Measurements from ENCODE around the gene IL3.

IL3 gene

DNA sequence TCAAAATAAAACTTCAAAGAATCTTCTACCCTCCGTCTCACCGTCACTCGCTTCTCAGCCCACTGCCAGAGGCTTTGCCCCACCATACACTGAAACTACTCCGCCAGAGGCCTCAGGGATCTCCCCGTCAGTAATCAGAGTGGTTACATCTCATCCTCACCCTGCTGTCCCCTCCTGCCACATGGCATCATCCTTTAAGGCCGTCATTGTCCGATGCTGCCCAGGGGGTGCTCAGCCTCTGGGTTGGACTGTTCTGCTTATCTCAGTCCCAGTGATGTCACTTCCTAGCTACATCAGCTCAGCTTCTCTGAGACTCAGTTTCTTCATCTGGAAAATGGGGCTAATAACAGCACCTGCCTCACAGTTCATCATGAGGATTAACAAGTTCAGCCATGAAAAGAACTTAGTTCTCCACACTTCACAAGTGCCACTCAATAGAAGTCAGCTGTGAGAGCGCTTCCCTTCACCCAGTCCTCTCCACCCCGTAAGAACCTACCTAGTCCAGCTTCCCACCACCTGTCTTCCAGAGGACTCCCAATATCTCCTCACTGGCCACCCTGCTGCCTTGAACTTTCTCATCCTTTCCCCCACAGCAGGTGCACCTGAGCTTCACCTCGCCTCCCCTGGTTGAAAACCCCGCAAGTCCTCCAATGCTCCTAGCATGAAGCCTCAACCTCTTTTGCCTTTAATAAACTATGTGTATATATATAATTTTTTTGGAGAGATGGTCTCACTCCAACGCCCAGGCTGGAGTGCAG, 2.8 kb upstream of the IL3 start:
- no peak for DNase-seq

DNA sequence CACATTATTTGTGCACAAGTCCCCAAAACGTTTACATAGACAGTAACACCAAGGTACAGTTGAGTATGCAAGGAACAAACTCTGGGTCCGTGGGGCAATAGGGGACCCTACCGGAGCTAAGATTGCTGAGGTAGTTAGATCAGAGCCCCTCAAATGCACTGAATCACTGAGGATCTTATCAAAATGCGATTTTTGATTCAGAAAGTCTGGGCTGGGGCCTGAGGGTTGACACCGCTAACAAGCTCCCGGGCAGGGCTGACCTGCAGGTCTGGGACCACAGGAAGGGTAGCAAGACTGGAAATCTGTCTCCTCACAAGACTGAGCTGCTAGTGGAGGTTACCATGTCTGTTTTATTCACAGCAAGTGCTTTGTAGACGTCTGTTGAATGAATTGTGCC, 1.8 kb upstream of the IL3 start:
- no peak for DNase-seq

DNA sequence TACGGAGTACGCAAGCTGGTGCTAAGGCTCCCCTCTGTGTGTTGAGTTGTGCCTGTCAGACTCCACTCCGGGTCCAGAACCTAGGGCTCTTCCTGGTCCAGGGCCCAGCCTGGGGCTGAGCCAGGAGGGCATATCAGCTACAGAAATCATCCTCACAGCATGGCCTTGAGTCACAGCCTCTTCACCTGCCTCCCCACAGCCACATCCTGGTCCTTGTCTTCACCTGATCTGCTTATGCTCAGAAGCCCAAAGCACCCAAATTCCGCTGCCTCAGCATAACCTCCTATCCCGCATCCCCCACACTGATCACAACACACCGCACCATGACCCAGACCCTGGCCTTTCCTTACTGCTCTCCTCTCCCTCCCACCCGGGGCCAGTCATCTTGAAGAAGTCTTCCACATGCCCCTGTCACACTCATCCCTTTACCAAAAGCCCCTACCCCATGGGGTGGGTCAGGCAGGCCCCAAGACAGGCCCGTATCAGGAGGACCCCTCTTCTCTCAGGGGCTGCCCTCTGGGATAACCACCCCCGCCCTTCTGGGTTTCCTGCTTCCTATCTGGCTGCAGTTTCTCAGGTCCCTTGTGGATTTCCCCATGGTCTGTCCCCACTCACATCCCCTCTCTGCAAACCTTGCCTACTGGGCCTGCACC, 1.3 kb upstream of the IL3 start:
- no peak for DNase-seq

GRCh38 chr5:132059696-132060500, 557 bp upstream of the IL3 start:
- DNase-seq: no peak

DNA sequence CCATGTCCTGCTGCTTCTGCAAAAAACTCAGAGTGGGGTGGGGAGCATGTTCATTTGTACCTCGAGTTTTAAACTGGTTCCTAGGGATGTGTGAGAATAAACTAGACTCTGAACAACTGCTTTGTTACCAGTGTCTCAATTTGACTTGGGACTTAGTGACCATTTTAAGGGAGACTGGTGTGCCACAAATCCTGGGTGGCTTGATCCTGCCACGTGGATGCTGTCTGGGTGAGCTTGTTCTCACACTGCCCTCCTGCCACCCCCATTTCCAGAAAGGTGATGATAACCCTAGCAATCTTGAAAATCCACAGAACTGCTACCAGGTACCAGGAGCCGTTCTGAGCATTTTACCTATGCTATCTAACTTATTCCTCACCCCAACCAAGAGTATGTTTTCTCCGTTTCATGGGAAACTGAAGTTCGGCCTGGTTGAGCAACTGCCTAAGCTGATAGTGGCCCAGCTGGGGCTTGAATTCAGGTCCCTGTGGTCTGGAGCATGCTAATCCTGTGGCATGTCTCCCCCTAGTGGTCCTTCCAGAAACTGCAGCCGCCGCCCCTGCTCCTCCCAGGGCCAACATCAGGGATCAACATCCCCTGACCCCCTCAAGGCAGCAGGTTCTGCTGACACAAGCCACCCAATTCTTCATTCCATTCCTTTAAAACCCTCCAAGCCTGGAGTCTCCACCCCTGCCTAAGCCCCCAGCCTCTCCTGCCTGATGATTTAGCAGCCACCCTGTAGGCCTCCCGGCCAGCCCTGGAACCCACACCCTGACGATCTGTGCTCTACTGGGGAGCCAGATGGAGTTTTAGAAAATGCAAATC, 2.8 kb downstream of the IL3 start:
- DNase-seq: peak; percentile 87

DNA sequence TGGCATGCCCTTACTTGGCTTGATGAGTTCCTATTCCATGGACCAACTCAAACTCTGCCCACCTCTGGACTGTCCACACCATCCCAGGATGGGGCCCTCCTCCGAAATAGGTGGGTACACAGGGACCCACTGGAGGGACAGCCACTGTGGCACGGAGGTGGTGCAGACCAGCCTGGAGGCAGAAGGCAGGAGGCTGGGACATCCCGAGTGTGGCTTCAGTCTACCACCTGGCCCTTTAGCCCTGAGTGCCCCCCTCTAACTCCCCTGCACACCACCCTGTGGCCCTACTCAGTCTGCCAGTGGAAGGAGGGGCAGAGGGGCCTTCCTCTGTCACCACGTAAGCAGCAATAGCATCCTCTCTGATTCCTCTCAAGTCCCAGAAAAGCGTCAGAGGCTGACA, 3.7 kb downstream of the IL3 start:
- DNase-seq: no peak

DNA sequence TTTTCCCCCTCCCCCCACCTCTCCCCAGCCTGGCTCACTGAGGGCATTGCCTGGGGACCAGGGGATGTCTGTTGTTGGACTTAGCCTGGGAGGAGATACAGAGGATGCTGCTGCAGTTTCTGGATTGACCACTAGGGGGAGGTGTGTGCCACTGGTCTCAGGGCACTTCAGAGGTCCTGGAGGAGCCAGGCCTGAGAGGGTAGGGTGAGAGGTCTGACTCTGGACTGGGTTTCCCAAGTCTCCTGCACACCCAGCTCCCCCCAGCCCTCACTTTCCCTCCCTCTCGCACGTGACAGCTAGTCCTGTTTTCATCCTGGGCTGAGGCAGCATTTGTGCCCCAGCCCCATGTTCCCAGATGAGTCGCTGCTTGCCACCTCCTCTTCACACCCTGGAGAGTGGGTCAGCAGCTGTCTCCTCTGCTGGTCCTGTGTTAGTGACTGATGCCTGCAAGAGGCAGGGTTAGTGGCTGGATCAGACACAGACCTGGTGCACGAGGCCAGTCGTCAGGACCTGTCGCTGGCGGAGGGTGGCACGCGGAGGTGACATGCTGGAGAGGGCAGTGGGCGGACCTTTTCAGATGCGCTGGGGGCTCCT, 4.4 kb downstream of the IL3 start:
- DNase-seq: peak; percentile 87

GRCh38 chr5:132065351-132065937, 5.0 kb downstream of the IL3 start:
- DNase-seq: peak; percentile 61

DNA sequence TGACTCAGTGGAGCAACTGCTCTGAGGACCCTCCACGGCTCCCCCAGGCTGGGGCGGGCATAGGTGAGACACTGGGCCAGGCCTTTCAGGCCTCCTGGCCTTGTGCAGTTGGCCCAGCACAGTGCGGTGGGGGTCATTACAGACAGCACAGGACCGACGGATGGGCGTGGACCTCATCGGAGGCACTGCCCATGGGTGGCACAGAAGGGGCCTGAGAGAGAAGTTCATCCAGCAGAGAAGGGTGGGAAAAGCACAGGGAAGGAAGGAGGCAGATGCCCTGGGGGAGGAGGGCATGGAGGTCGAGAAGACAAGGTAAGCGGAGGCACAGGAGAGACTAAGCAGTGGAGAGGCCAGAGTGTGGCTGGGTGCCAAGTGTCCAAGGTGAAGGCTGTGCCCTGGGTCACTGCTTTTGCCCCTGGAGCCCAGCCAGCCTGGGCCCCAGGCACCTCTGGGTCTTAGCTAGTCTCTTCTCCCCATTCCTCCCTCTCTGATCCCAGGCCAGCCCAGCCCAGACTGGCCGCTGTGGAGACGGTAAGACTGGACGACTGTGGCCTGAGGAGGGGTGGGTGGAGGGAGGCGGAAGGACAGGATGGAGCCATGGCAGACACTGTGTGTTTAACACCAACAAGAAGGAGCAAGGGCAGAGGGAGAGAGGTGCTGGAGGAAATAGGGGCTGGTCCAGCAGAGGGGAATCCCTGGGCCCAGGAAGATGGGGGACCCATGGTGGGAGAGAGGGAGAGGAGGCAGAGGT, 5.7 kb downstream of the IL3 start:
- no peak for DNase-seq

- DNase-seq: no peak
Observed at GRCh38 chr5:132066871-132067270, 6.4 kb downstream of the IL3 start.

DNA sequence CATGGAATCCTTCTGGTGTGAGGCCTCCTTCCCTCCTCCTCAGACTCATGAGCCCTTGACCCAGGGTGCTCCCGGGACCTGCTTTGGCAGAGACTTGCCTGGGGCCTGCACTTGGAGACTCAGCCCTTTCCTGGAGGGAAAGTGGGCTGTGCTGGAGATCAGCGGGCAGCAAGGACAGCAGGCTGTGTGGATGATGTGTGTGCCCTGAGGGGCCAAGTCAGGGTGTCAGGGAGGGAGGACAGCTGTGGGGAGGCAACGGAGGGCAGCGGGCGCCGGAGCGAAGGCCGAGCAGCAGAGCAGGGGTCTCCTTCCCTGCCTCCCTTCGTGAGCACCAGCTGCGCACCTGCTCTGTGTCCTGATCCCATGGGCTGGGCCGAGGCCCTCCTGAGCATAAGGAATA, 7.0 kb downstream of the IL3 start:
- DNase-seq: no peak

GRCh38 chr5:132067941-132068808, 7.7 kb downstream of the IL3 start:
- no peak for DNase-seq

DNA sequence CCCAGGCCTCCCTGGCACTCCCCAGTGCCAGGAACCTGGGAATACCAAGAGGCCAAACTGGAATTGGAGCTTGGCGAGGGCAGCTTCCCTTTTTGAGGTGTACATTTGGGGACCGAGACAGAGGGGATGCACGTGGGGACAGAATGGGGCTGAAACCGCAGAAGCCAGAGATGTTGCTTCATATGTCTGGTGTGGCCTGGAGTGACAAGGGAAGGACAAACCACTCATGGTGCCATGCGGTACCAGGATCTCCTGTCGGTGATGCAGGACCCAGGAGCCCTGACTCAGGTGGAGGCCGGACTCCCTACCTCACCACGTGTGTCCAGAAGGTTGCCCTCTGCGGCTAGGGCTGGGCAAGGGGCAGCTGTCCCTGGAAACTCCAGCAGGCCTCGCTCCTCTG, 9.1 kb downstream of the IL3 start:
- DNase-seq: no peak

GRCh38 chr5:132069994-132070393, 9.5 kb downstream of the IL3 start:
- no peak for DNase-seq

GRCh38 chr5:132070460-132071337, 10.2 kb downstream of the IL3 start:
- peak; percentile 66 for DNase-seq

DNA sequence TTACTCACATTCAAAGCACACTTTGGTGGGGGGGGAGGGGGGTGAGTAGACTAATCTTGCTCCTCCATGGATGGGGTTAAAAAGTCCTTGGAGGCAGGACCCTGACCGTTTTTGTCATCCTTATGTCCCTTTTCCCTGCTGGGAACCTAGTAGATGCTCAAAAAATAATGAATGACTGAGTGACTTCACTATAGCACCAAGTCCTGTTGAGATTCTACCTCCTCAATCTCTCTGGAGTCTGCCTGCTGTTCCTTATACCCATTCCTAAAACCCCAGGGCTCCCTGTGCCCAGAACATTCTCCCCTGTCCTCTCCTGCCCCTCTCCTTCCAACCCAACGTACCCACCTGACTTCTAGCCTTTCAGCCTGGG, 10.9 kb downstream of the IL3 start:
- no peak for DNase-seq

DNA sequence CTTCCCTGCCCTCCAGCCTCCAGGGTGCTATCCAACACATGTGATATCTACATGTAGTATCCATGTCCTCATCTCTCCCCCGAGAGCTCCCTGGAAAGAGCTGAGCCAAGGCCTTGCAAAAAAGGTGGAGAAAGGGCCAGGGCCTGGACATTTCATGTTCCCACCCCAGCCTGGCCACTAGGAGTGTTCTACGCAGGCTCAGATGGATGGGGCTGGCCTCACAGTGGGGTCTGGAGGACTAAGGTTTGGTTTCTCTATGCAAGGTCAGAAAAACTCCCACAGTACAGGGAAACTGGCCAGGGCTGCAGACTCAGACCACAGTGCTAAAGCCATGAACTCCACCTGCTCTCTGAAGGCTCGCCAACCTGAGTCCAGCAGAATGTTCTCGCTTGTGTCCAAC, 11.6 kb downstream of the IL3 start:
- DNase-seq: no peak

DNA sequence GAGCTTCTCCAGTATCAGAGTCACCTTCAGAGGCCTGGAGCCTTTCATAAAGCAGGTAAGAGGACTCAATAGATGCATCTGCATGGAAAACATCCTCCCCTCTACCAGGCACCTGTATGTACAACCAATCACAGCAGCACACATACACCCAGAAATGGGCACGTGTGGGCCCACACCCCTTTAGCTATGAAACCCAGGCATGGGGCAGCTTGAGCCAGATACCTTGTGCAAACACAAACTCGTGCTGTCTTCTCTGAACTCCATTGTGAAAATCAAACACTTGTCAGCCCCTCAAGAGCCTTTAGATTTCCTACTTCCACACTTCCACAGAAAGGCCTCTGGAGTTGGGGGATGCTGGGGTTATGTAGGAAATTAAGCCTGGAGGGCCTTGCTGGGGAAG, 12.1 kb downstream of the IL3 start:
- no peak for DNase-seq

DNA sequence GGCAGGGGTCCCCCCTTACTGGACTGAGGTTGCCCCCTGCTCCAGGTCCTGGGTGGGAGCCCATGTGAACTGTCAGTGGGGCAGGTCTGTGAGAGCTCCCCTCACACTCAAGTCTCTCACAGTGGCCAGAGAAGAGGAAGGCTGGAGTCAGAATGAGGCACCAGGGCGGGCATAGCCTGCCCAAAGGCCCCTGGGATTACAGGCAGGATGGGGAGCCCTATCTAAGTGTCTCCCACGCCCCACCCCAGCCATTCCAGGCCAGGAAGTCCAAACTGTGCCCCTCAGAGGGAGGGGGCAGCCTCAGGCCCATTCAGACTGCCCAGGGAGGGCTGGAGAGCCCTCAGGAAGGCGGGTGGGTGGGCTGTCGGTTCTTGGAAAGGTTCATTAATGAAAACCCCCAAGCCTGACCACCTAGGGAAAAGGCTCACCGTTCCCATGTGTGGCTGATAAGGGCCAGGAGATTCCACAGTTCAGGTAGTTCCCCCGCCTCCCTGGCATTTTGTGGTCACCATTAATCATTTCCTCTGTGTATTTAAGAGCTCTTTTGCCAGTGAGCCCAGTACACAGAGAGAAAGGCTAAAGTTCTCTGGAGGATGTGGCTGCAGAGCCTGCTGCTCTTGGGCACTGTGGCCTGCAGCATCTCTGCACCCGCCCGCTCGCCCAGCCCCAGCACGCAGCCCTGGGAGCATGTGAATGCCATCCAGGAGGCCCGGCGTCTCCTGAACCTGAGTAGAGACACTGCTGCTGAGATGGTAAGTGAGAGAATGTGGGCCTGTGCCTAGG, 13.0 kb downstream of the IL3 start, which contains the start of gene CSF2:
Gene CSF2, plus strand, starts transcription at position 559 of the 783 bp plus-strand sequence. Its CDS starts 35 bp downstream, at position 594.
- no peak for DNase-seq

All from stimulated activated CD4-positive, alpha-beta T cell treated with anti-CD3 and anti-CD28 coated beads, Interleukin-4, amount 100 ng/mL, for 24 hours (primary cell).